ENCODE data around the gene TTLL11.

The TTLL11 gene

GRCh38 chr9:121838746-121839669, 254.1 kb downstream of the TTLL11 start:
- DNase-seq (ENCODE audit: low spot score): no peak
- no peak for TF ChIP-seq CTCF (IDR thresholded peaks at IDR 0.05; ENCODE audit: extremely low read depth, insufficient read depth, missing control alignments)
- in situ Hi-C loops (cut with MboI; ENCODE audit: low pct_unique_long_range_greater_than_20kb, low sequenced_read_pairs, unreplicated experiment): no loop called here

DNA sequence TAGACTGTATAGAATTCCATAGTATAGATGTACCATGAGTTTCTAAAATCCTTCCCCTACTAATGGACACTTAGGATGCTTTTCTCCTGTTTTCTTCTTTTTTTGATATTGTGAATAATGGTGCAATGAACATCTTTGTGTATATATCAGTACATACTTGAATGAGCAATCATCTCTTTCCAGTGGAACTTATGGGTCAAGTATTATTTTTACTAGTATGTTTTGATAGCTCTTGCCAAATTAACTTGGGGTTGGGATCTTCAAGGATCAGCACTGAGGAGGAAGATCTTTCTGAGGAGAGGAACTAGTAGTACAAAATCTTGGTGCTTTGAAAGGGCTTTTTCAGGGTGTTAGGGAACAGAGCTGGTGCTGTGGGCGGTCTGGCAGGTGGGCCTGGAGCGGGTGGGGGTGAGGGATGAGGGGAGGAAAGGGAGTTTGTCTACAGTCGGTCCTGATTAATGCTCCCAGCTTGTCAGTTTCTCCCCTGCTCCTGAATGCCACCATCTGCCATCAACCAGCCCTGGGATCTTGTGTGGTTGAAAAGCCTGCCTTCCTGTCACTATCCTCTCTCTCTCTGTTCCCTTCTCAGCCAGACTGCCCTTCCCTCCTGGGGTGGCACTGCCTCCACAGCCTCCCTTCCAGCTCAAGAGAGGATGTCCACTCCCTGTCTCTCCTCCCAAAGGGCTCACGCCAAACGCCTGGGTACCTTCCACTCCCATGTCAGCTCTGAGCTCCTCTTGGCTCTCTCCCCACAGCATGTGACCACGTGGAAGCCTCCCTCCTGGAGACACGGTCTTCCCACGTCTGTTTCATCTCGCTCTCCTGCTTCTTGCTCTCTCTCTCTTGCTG, 255.8 kb downstream of the TTLL11 start:
- no peak for DNase-seq (ENCODE audit: low spot score)
- in situ Hi-C loops (cut with MboI; ENCODE audit: low pct_unique_long_range_greater_than_20kb, low sequenced_read_pairs, unreplicated experiment): no loop called here
- no peak for TF ChIP-seq CTCF (IDR thresholded peaks at IDR 0.05; ENCODE audit: extremely low read depth, insufficient read depth, missing control alignments)

DNA sequence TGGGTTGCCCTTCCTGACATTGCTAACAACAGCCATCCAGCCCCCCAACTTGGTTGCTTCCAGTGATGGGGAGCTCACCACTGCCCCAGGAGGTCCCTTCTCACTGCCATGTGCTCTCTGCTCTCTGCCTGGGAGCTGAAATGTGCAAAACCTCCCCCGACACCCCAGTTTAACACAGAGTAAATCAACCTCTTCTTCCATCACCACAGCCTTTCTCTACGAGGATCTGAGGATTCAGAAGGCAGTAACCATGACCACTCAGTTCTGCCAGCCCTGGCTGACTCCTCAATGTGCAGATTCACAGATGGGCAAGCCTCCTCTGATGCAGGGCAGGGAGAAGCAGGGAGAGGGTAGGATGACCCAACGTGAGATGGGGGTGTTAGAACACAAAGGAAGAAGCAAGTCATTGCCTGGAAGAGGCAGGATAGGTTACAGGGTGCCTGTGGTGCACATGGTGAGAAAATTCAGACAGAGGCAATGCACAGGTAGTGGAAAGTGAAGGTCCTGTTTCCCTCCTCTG, 256.7 kb downstream of the TTLL11 start:
- in situ Hi-C loops (cut with MboI; ENCODE audit: low pct_unique_long_range_greater_than_20kb, low sequenced_read_pairs, unreplicated experiment): no loop called here
- no peak for TF ChIP-seq CTCF (IDR thresholded peaks at IDR 0.05; ENCODE audit: extremely low read depth, insufficient read depth, missing control alignments)
- DNase-seq (ENCODE audit: low spot score): no peak

DNA sequence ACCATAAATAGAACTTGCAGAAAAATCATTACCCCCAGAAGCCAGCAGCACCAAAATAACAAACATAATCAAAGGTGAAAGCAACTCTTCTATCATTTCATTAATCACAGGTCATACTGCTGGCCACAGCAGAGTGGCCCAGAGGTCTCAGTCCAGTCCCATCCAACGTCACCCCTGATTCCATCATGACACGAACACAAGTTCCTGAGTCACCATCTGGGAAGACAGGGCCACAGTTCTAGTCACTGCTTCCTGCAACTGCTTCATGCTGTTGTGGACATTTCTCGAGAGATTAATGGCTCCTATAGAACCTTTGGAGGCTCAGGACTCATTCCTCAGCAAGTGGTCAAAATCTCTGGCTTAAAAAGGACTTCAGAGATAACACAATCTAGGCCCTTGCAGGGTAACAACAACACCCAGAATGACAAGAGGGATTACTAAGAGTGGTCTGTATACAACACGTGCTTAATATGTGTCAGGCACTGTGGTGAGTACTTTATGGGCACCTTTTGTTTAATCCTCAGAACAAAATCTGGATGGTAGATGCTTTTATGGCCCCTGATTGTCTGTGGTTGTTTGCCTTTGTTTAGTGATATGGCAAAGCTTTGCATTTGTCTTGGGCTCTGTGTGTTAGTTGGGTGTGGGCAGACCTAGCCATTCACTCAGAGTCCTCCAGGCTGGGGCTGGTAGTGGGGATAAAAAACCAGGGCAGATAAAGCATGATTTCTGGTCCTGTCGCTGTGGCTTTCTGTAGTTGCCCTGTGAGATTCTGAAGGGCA, 257.3 kb downstream of the TTLL11 start:
- no peak for TF ChIP-seq CTCF (IDR thresholded peaks at IDR 0.05; ENCODE audit: extremely low read depth, insufficient read depth, missing control alignments)
- in situ Hi-C loops (cut with MboI; ENCODE audit: low pct_unique_long_range_greater_than_20kb, low sequenced_read_pairs, unreplicated experiment): no loop called here

GRCh38 chr9:121833061-121833460, 260.0 kb downstream of the TTLL11 start:
- DNase-seq (ENCODE audit: low spot score): no peak
- TF ChIP-seq CTCF (IDR thresholded peaks at IDR 0.05; ENCODE audit: extremely low read depth, insufficient read depth, missing control alignments): no peak
- in situ Hi-C loops (cut with MboI; ENCODE audit: low pct_unique_long_range_greater_than_20kb, low sequenced_read_pairs, unreplicated experiment): no loop called here

More for the DNA sequence above, 257.3 kb downstream of the TTLL11 start:
- DNase-seq (ENCODE audit: low spot score): no peak

DNA sequence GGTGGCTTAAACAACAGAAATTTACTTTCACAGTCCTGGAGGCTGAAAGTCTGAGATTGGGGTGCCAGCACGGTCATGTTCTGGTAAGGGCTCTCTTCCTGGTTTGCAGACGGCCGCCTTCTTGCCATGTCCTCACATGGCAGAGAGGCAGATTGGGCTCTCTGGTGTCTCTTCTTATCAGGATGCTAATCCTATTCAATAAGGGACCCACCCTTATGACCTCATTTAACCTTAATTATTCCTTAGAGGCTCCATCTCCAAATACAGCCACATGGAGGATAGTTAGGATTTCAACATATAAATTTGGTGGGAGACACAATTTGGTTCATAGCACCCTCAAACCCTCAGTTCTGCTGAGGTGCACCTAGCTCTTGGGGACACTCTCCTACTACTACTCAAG, 261.2 kb downstream of the TTLL11 start:
- in situ Hi-C loops (cut with MboI; ENCODE audit: low pct_unique_long_range_greater_than_20kb, low sequenced_read_pairs, unreplicated experiment): no loop called here
- no peak for DNase-seq (ENCODE audit: low spot score)
- no peak for TF ChIP-seq CTCF (IDR thresholded peaks at IDR 0.05; ENCODE audit: extremely low read depth, insufficient read depth, missing control alignments)

Measured in GM13977 (cell line).